Mesothelial cell of epicardium (in vitro differentiated cells): ENCODE measurements around the gene MAP3K9. TPM values are rescaled to one million over a fixed set of nuclear protein-coding genes. Genes with fewer than 3 reads are reported as not detected.
A peak's percentile ranks its signal among the peaks of the same experiment; 100 is the strongest.

Experiments
- DNase-seq, 2 experiments: peaks; one replicate each; pipeline ENCODE4 v3.0.0; 2021; ENCODE audit warnings: low spot score in 2 of 2; ENCODE audit not compliant: unreplicated experiment in 2 of 2
- H3K27ac Mint-ChIP-seq: 2 replicates; pipeline ENCODE4 v1.8.0; 2021; ENCODE audit warnings: mixed read lengths
- H3K27me3 Mint-ChIP-seq: 2 replicates; pipeline ENCODE4 v1.8.0; 2021; ENCODE audit warnings: low read depth, mixed read lengths
- H3K36me3 Mint-ChIP-seq: 2 replicates; pipeline ENCODE4 v1.8.0; 2021; ENCODE audit warnings: mixed read lengths
- H3K4me1 Mint-ChIP-seq: 2 replicates; pipeline ENCODE4 v1.8.0; 2021; ENCODE audit warnings: mixed read lengths
- H3K4me3 Mint-ChIP-seq: 2 replicates; pipeline ENCODE4 v1.8.0; 2021; ENCODE audit warnings: mild to moderate bottlenecking, moderate library complexity, mixed read lengths
- H3K9me3 Mint-ChIP-seq: 2 replicates; pipeline ENCODE4 v1.8.0; 2021; ENCODE audit warnings: mixed read lengths
- total RNA-seq: library from RNA; stranded (reverse); gene quantifications from 3 replicates; pipeline ENCODE4 v1.2.1, GENCODE V29; 2021
- TF ChIP-seq, protein P1 (sequence below): fragments of 200-600 bp; sonication (generic); IDR thresholded peaks from one replicate; pipeline ENCODE4 v1.5.0; 2021; ENCODE audit warnings: antibody characterized with exemption; ENCODE audit not compliant: unreplicated experiment

The MAP3K9 gene
- total RNA-seq, 1 donor from 2014 or later = 9.5 TPM

DNA sequence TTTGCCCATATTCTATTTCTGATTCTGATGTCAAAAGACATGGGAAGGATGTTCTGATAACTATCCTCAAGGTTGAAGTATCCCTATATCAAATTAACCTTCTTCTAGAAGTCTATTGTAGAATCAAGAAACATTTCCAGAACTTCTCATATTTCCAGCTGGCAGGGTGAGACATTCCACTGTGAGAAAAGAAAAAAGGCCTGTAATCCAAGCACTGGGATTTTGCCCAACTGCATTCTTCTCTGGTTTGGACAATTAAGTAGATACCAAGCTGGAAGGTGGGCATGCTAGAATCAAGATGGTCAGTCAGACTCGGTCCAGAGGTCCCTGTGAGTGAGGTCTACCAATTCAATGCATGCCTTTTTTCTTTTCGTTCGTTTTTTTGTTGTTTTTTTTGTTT is 60.9 kb downstream of the MAP3K9 start:
- Mint-ChIP-seq H3K9me3 (no peaks in the 10 kb centered on the region), H3K27me3 (no peaks in the 10 kb centered on the region), H3K4me1 (no peaks in the 10 kb centered on the region), H3K36me3 (peaks cover 23% of the 10 kb centered on the region), H3K27ac (no peak overlapping the region), H3K4me3 (no peak overlapping the region)
- DNase-seq = no peak
- TF ChIP-seq, protein P1, sequence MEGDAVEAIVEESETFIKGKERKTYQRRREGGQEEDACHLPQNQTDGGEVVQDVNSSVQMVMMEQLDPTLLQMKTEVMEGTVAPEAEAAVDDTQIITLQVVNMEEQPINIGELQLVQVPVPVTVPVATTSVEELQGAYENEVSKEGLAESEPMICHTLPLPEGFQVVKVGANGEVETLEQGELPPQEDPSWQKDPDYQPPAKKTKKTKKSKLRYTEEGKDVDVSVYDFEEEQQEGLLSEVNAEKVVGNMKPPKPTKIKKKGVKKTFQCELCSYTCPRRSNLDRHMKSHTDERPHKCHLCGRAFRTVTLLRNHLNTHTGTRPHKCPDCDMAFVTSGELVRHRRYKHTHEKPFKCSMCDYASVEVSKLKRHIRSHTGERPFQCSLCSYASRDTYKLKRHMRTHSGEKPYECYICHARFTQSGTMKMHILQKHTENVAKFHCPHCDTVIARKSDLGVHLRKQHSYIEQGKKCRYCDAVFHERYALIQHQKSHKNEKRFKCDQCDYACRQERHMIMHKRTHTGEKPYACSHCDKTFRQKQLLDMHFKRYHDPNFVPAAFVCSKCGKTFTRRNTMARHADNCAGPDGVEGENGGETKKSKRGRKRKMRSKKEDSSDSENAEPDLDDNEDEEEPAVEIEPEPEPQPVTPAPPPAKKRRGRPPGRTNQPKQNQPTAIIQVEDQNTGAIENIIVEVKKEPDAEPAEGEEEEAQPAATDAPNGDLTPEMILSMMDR = no peak

DNA sequence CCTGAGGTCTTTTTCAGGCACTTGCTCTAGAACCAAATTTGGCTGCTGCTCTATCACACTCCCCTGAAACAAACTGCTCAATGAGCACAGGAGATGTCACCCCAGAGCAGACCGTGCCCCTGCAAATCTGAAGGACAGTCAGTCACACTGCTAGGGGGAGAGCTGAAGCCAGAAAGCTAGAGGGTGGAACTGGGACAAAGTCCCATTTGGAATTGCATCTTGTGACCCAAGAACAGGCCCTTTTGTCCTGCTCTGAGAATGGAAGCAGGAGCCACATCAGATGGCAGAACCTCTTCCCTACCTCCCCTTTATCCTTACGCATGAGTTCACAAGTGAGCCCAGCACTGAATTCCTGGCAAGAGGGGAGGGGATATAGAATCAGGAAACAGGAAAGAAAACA is 64.7 kb downstream of the MAP3K9 start:
- Mint-ChIP-seq H3K27me3 (no peaks in the 10 kb centered on the region), H3K27ac (no peak overlapping the region), H3K4me1 (no peaks in the 10 kb centered on the region), H3K4me3 (no peak overlapping the region), H3K9me3 (no peaks in the 10 kb centered on the region), H3K36me3 (peaks cover 14% of the 10 kb centered on the region)
- TF ChIP-seq, protein P1 = no peak
- DNase-seq = no peak

DNA sequence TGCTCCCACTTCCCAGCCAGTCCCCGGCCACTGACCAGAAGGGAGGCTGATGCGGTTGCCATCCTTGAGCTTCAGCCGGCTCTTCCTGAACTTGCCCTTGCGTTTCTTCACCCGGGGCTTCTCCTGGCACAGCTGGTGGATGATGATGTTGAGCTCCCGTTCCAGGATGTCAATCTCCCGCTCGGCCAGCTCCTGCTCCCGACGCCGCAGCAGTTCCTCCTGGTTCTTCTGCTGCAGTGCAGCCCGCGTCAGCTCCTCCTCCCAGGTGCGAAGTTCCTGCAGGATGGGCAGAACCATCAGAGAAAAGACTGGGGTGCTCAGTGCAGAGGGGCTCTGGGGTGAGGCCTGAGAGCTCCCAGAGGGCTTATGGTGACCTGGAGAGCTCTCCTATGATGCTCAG is 67.0 kb downstream of the MAP3K9 start:
- Mint-ChIP-seq H3K36me3 (peaks cover 9% of the 10 kb centered on the region), H3K27me3 (no peaks in the 10 kb centered on the region), H3K4me1 (no peaks in the 10 kb centered on the region), H3K27ac (no peak overlapping the region), H3K9me3 (no peaks in the 10 kb centered on the region), H3K4me3 (no peak overlapping the region)
- TF ChIP-seq, protein P1 = no peak
- no peak for DNase-seq

DNA sequence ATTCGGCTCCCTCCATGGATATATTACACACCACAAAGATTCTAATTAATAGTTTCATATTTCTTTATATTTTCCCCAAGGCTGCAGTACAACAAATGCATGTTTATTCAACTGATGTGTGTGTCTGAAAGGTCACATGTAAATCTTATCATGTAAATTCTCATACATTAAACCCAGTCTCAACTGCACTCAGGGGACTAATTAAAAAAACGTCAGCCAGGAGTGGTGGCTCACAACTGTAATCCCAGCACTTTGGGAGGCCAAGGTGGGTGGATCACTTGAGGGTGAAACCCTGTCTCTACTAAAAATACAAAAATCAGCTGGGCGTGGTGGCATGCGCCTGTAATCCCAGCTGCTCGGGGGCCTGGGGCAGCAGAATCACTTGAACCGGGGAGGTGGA is 67.8 kb downstream of the MAP3K9 start:
- H3K4me3 Mint-ChIP-seq = no peak overlapping the region
- peaks cover 9% of the 10 kb centered on the region for H3K36me3 Mint-ChIP-seq
- no peaks in the 10 kb centered on the region for H3K27me3 Mint-ChIP-seq
- no peak for DNase-seq
- H3K4me1 Mint-ChIP-seq = no peaks in the 10 kb centered on the region
- H3K9me3 Mint-ChIP-seq = no peaks in the 10 kb centered on the region
- TF ChIP-seq, protein P1 = no peak
- H3K27ac Mint-ChIP-seq = no peak overlapping the region

DNA sequence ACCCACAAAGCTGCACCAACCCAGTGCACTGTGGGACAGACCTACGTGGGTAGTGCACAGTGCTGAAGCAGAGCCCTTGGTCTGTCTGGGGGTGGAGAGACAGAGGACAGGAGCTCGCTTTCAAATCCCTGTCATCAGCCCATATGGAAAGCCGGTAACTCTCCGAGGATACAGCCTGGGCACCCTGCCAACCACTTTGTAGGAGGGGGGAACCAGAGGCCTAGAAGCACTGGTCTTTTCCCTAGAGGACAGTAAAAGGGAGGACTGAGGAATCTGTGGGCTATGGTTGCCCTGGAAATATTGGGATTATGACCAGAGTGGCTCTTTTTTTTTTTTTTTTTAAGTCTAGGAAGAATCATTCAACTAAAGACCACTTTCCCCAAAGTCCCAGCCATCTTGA is 74.3 kb downstream of the MAP3K9 start:
- Mint-ChIP-seq H3K4me3 (no peak overlapping the region), H3K9me3 (no peaks in the 10 kb centered on the region), H3K27me3 (no peaks in the 10 kb centered on the region), H3K36me3 (peaks cover 25% of the 10 kb centered on the region), H3K4me1 (peaks cover 2% of the 10 kb centered on the region), H3K27ac (no peak overlapping the region)
- TF ChIP-seq, protein P1 = no peak
- peak; percentile 39 to 45 for DNase-seq
